Activated CD4-positive, alpha-beta T cell treated with anti-CD3 and anti-CD28 coated beads, Interleukin-2, amount 50 U/mL, for 4 hours (primary cell): ENCODE results near the gene ZBTB11.
"Not testable (repeated sequence)": the region's sequence is repeated elsewhere in the genome, so short reads cannot be mapped to it uniquely, and the experiment has no call there.

Source experiments
- DNase-seq, 2 experiments: peaks; one replicate each; pipeline ENCODE4 v3.0.0-alpha.2; 2020

The ZBTB11 gene

DNA sequence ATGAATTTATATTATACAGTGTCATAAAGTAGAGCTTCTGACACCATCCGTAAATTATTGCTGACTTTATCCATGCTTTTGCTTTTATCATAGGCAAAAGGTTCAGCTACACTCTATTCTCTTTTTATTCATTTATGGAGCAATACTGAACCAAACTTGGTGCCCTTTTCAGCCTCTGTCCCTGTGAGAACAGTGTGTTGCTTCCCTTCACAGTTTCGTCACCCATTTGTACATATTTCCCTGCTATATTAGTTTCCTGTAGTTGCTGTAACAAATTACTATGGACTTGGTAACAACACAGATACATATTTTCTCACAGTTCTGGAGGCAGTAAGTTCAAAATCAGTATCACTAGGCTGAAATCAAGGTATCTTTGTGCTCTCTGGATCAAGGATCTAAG is 12.4 kb upstream of the ZBTB11 start:
- no peak for DNase-seq

DNA sequence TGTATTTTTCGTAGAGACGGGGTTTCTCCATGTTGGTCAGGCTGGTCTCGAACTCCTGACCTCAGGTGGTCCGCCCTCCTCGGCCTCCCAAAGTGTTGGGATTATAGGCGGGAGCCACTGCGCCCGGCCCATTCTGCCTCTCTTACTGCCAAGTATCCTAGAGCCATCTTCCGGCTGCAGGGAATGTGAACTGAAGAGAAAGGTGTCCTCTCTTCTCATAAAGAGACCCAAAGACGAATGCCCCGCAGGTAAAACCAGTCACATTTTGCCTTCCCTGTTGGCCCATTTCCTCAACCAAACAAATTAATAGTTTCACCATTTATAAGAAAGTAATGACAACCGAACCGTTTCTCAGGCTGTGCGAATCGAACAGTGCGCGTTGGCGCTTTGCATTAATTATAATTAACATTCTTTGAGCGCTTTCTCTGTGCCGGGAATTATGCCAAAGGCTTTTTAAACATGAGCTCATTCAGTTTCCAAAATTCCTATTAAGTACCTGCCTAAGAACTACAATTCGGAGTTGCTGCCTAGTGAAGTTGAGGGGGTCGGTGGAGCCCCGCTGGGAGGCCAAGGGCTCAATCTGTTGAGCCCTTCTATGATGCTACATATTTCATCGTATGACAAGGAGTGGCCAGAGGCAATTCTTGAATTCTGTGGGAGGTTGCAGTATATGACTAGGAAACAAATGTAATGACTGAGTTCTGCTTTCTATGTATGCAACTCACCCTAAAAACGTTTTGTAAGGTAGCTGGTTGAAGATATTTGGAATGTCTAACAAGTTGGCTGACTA is 10.4 kb upstream of the ZBTB11 start:
- no peak for DNase-seq

DNA sequence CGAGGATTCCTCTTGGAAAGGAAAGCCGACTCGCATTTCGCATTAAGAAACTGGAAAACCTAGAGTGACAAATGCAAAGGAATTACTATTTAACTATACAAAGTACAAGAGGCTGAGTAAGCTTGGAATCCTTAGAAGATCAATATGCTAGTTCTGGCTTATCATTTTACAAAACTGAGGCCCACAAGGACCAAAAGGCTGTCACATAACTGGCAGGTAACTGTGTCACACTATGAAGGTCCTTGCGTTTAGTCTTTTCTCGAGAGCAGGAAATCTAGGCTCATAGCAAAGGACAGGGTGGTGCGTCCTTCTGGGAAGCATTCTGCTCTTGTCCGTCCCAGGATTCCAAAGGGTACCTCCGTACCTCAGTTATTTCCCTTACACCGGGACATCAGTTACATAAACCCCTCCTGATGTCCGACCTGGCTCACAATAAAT is 9.0 kb upstream of the ZBTB11 start:
- no peak for DNase-seq

DNA sequence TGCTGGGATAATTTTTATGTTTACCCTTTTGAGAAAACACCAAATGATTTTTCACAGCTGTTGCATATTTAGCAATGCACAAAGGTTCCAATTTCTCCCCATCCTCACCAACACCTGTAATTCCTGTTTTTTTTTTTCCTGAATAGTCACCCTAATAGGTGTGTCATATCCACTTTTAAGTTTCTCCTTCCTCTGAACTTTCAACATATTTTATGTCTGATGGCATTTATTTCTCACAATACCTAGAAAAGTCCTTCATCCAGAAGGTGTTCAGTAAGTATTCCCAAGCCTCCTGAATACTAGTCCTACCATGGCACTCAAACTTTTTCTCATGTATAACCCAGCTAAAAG is 8.1 kb upstream of the ZBTB11 start:
- no peak for DNase-seq

DNA sequence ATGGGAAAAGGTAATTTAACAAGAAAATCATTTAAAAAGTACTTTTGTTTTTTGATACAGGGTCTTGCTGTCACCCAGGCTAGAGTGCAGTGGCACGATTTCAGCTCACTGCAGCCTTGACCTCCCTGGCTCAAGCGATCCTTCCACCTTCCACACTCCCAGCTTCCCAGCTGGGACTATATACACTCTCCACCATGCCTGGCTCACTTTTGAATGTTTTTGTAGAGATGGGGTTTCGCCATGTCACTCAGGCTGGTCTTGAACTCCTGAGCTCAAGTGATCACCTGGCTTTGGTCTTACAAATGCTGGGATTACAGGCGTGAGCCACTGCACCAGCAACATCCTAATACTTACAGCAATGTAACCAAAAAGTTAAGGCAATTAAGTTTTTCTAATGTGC is 3.5 kb upstream of the ZBTB11 start:
- DNase-seq: no peak

DNA sequence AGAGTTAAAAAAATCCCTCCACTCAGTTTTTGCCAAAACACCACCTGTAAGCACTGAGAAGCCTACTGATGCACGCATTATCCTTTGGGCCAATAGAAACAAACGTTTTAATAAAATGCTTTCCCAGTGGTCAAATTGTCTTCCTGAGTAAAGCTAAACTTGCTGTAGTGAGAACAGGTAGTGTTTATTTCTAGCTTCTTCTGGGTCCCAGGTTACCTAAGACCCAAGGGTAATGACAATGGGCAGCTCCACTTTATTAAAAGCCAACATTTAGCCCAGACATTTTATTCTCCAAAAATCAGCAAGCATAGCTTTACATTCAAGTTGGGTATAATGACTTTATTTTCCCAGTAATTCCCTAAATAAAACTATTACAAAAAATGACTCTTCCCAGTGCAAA is 1.9 kb upstream of the ZBTB11 start:
- not testable (repeated sequence) for DNase-seq

DNA sequence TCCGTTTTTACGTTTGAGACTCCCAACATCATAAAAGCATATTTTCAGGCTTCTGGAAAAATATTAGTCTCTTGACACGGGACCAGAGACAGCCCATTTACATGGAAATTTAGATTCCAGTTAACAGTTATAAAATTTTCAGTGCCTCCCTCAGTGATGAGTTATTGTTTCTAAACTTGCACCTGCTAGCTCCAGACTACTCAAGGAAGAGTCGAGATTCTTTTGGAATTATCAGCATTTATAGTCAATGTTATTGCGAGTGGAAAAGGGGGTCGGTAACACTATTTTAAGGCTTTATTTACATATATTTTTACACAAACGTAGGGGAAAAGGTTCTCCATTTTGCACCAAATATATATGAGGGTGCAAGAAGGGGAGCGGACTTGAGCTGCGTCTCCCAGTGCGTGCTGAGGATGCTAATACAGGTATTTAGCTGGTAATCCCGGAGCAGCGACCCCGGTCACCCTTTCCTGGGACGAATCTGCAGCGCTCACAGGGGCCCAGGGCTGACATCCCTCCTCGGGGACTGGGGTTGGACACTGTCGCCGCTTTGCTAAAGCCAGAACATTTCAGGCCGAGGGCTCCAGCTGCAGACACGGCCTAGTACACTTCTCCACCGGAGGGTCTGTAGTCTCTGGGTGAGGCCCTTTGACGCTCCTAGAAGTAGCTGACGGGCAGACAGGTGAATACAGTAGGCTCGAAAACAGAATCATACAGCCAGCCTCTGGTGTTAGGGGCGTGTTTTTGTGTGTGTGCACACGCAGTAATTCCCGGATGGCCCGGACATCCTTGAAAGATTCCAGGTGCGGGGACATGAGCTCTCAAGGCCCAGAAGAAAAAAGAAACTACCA is 729 bp upstream of the ZBTB11 start:
- DNase-seq: no peak

DNA sequence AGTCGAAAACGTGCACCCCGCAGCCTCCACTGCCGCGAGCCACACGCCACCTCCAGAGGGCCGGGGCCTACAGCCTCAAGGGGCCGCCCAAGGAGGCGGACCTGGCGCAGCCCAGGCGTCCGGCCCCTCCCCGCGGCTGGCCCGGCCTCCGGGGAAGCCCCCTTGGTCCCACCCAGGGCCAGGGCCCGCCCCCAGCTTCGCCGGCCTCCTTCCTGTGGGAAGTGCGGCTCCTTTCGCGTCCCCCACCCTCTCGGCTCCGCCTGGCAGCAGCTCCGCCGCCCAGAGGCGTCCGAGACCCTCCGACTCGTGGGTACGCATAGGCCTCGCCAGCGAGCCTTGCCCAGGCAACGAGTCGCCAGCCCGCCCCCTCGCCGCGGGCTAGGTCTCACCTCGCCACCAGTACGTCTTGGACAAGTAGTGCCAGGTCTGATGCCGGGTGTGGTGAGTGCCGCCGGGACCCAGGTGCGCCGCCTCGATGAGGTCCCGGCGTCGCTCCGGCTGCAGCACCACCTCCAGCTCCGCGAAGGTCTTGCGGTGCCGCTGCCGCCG is 642 bp downstream of the ZBTB11 start:
- peak; percentile 89 to 92 for DNase-seq

DNA sequence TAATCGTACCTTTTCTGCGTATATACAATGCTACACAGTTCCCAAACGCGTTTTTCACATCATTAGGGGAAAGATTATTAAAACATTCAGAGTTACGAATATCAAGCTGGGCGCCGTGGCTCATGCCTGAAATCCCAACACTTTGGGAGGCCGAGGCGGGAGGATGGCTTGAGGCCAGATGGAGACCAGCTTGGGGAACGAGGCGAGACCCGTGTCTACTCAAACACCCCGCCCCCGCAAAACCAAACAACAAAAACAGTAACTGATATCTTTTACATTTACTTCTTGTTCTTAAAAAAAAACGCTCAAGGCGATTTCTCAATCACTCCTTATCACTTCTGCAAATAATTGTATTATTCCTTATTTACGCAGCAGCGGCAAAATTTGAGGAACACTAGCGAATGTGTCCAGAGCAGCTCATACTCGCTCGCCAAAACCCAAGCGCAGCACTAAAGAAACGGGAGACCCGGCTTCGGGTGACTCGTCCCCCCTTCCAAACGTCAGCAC is 1.2 kb downstream of the ZBTB11 start:
- DNase-seq: no peak

DNA sequence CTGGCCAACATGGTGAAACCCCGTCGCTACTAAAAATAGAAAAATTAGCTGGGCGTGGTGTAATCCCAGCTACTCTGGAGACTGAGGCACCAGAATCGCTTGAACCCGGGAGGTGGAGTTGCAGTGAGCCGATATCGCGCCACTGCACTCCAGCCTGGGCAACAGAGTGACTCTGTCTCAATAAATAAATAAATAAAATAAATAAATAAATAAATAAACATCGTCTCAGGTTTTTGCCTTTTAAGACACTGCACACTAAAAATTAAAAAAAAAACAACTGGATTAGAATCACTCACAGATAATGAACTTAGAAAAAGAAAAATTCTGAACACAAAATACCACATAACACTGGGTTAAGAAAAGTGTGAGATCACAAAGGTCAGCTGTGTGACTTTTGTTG is 2.4 kb downstream of the ZBTB11 start:
- DNase-seq: no peak

DNA sequence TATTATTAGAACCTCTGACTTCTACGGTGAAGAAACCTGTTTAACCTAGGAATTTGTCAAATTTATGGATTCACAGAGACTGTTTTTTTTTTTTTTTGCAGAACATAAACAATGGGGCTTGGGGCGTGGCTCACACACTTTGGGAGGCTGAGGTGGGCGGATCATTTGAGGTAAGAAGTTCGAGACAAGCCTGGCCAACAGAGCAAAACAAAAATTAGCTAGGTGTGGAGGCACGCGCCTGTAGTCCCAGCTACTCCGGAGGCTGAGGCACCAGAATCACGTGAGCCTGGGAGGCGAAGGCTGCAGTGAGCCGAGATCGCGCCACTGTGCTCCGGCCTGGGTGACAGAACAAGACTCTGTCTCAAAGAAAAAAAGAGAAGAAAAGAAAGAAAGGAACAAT is 3.0 kb downstream of the ZBTB11 start:
- DNase-seq: no peak

DNA sequence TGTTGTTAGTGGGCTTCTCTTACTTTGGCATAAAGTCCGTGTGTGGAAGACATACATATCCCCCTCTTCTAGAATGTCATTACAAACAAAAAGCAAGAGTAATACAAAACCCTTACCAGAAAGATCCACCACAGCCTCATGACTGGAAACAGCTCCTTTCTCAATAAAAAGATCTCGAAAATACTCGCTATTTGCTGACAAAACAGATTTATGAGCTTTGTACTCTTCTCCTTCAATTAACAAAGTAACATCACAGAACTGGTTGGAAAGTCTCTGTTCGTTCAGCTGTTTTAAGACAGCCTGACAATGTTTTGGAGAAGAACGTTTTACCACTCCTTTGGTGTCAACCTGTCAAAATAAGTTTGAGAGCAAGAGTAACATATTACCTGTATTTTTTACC is 5.9 kb downstream of the ZBTB11 start:
- DNase-seq: no peak

DNA sequence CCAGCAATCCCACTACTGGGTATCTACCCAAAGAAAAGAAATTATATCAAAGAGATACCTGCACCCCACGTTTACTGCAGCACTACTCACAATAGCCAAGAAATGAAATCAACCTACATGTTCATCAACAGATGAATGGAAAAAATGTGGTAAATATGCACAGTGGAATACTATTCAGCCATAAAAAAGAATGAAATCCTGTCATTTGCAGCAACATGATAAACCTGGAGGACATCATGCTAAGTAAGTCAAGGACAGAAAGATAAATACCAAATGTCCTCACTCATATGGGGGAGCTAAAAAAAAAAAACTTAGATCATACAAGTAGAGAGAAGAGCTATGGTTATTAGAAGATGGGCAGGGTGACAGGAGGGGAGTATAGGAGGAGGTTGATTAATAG is 9.1 kb downstream of the ZBTB11 start:
- DNase-seq: no peak

DNA sequence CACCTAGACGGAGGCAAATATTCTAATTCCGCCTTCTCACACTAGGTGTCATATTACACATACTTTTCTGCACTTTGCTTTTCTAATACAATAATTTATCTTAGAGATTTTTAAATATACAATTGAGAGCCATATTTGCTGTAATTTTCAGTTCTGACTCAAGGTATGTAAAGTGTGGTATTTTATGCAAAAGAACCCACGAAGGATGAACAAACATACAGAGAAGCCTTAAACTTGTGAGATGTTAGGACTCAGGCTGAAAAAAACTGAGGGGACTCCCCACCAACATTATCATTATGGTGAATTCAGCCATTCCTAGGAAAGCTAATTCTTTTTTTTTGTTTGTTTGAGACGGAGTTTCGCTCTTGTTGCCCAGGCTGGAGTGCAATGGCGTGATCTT is 9.6 kb downstream of the ZBTB11 start:
- no peak for DNase-seq

DNA sequence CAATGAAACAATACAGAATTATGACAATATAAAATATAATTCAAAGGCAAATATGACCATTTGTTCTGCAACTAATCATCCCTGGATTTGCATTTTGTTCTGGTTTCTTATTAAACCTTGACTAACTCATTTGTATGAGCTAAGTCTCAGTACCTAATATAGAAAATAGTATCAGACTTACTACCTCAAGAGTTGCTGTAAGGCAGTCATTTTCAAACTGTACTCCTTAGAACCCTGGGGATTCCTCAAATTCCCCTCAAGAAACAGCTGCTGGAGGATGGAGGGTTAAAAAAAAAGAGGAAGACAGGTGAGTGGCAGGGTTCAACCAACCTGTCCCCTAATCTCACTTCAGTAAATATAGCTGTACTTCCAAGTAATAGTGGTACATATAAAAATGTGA is 11.1 kb downstream of the ZBTB11 start:
- DNase-seq: no peak

DNA sequence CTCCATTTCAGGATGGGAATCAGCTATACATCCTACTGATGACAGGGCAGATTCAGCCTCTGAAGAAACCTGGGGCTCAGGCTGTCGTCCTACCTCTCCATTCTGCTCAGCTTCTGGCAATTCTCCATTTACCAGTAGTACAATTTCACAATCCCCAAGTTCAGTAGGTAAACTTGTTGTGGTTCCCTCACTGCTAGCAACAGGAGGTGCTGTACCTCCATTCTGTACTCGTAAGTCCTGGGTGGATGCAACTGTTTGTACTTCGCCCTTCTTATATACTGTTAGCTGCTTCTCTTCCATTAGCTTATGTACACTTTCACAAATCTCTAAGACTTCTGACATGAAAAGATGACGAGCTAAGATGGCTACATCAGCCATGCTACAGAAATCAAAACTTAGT is 11.6 kb downstream of the ZBTB11 start:
- no peak for DNase-seq

DNA sequence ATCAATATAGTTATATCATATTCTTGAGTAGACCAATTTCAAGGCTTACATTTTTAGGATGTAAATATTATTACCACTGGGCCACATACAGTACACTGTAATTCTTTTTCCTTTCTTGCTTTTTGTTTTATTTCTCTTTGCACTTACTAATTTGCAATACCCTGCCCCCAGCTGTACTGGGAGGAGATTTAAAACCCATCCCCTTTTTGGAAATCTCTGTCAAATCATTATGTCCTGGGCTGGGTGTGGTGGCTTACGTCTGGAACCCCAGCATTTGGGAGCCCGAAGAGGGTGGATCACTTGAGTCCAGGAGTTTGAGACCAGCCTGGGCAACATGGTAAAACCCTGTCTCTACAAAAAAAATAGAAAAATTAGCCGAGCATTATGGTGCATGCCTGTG is 16.2 kb downstream of the ZBTB11 start:
- DNase-seq: no peak

DNA sequence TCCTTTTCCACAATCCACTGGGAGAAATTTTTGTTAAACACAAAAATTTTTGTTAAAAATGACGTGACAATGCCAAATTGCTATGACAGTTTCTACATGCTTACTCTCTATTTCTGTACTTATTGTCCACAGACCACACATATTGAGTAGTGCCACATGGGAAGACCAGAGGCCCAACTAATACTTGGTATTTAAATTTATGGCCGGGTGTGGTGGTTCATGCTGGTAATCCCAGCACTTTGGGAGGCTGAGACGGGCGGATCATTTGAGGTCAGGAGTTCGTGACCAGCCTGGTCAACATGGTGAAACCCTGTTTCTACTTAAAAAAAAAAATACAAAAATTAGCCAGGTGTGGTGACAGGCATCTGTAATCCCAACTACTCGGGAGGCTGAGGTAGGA is 20.3 kb downstream of the ZBTB11 start:
- DNase-seq: no peak

DNA sequence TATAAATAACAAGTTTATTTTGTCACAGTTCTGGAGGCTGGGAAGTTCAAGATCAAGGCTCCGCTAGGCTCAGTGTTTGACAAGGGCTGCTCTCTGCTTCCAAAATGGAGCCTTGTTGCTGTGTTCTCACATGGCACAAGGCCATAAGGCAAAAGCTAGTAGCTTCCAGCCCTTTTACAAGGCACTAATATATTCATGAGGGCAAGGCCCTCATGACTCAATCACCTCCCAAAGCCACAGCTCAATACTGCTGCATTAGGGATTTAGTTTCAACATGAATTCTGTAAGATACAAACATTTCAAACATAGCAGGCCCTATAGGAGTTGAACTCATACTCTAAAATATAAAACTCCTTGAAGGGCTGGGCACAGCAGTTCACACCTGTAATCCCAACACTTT is 30.2 kb downstream of the ZBTB11 start:
- no peak for DNase-seq

DNA sequence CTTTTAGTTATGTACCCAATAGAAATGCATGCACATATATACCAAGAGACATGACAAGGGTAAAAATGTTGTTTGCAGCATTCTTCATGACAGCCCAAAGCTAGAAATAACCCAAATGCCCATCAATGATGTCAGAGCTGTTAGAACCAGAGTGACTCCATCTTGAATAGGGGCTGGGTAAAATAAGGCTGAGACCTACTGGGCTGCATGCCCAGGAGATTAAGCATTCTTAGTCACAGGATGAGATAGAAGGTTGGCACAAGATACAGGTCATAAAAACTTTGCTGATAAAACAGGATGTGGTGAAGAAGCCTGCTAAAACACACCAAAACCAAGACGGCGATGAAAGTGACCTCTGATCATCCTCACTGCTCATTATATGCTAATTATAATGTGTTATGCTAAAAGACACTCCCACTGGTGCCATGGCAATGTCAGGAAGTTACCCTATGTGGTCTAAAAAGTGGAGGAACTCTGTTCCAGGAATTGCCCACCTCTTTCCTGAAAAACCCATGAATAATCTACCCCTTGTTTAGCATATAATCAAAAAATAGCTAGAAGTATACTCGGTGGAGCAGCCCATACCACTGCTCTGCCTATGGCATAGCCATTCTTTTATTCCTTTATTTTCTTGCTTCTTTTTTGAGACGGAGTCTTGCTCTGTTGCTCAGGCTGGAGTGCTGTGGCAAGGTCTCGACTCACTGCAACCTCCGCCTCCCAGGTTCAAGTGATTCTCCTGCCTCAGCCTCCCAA is 32.9 kb downstream of the ZBTB11 start:
- DNase-seq: peak; percentile 7 to 11

DNA sequence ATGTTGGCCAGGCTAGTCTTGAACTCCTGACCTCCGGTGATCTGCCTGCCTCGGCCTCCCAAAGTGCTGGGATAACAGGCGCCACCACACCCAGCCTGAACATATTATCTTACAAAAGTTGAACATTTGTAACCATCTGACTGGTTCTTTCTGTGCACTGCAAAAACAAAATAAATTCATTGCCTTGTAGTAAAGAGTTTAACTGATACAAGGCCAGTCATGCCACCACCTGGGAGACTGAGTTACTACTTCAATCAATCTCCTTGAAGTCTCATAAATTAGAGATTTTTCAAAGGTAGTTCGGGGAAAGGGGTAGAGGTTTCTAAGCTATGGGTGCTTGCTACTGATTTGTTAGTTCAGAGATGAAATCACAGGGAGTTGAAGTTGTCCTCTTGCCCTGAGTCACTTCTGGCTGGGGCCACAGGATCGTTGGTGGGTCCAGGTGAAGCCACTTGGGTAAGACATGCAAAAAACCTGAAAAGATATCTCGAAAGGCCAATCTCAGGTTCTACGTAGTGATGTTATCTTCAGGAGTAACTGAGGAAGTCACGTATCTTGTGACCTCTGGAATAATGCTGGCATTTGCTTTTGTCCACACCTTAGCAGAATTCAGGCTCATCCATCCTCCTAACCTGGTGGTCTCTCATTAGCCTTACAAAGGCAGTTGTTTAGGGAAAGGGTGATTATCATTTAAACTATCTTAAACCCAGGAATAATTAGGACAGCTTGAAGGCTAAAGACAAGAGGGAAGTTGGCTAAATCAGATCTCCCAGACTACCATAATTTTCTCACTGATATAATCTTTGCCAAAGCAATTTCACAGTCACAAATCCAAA is 33.7 kb downstream of the ZBTB11 start:
- DNase-seq: no peak

DNA sequence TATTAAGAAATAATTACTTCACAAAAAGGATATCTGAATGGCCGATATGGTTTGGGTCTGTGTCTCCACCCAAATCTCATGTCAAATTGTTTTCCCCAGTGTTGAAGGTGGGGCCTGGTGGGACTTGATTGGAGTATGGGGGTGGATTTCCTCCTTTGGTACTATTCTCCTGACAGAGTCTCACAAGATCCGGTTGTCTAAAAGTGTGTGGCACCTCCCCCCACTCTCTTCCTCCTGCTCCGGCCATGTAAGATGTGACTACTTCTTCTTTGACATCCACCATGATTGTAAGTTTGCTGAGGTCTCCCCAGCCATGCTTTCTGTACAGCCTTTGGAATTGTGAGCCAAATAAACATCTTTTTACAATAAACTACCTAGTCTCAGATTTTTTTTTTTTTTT is 34.5 kb downstream of the ZBTB11 start:
- DNase-seq: no peak
